ENCODE measurements around the gene NHLRC4.

The NHLRC4 gene

GRCh38 chr16:522320-523096 is 44.3 kb upstream of the NHLRC4 start:
- TF ChIP-seq CTCF (IDR thresholded peaks at IDR 0.05; ENCODE audit: insufficient read depth, low read depth, low read length, missing control alignments) = no peak
- DNase-seq (ENCODE audit: low read depth) = no peak
- no peak overlapping the region for H3K4me3 ChIP-seq (ENCODE audit: low read length)

- TF ChIP-seq CTCF (IDR thresholded peaks at IDR 0.05; ENCODE audit: insufficient read depth, low read depth, low read length, missing control alignments) = no peak
- no peak overlapping the region for H3K4me3 ChIP-seq (ENCODE audit: low read length)
These were observed 43.6 kb upstream of the NHLRC4 start for GRCh38 chr16:523097-523741.

DNA sequence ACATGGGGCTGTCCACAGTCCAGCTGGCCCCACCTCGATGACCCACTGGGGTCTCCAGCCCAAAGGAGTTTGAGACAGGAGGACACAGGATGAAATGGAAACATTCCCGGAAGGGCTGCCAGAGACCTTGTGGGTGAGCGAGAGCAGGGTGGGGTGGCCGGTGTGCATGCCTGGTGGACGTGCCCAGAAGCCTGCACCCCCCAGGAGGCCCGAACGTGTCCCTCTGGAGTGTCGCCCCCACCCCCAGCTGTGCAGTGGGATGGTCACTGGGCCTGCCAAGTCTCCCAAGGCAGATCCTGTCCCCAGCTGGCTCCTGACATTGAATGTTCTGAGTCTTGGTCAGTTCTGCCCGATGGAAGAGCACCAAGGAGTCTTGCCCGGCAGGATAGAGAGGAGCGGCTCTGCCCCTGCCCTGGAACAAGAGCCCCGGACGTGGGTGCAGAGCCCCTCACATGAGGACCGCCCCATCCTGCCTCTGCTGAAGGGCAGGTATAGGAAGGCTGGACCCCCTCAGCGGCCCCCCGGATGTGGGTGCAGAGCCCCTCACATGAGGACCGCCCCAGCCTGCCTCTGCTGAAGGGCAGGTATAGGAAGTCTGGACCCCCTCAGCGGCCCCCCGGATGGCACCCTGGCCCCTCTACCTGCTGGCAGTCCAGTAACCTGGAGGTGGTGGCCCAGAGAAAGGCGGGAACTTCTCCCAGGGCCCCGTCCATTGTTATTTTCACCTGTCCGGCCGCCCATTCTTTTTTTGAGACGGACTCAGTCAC is 42.3 kb upstream of the NHLRC4 start:
- DNase-seq (ENCODE audit: low read depth) = no peak
- H3K4me3 ChIP-seq (ENCODE audit: low read length) = no peak overlapping the region
- no peak for TF ChIP-seq CTCF (IDR thresholded peaks at IDR 0.05; ENCODE audit: insufficient read depth, low read depth, low read length, missing control alignments)

More at GRCh38 chr16:523097-523741, 43.6 kb upstream of the NHLRC4 start:
- no peak for DNase-seq (ENCODE audit: low read depth)

- no peak overlapping the region for H3K4me3 ChIP-seq (ENCODE audit: low read length)
- no peak for TF ChIP-seq CTCF (IDR thresholded peaks at IDR 0.05; ENCODE audit: insufficient read depth, low read depth, low read length, missing control alignments)
- no peak for DNase-seq (ENCODE audit: low read depth)
These were observed 41.7 kb upstream of the NHLRC4 start for GRCh38 chr16:525123-525519.

DNA sequence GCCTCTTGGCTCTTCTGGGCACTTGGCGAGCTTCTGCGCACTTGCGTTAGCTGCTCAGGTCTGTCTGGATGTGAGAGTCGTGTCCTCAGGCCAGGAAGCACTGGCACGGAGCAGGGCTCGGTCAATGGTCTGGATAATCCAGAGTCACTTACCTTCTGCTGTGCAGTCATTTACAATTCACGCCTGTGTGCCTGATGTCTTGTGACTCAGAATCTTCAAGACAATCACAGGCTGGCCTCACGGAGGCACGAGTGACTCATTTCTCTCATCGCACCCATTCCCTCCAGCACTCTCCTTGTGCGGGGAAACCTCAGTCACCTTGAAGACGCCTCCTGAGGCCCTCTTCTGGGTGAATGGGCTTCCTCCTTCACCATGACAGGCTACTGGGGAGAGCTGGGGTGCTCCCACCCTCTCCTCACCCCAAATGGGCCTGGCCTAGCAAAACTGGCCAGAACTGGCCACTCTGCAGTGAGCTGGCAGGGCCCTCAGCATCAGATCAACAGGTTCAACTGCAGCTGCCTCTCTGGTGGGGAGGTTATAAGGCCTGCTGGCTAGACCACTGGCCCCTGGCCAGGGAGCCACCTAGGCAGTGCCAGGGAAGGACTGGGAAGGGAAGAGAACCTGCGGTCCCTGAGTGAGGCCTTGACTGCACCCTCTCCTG is 41.2 kb upstream of the NHLRC4 start:
- peak; percentile 95 for DNase-seq (ENCODE audit: low read depth)
- H3K4me3 ChIP-seq (ENCODE audit: low read length) = peak overlapping the region; percentile 74
- TF ChIP-seq CTCF (IDR thresholded peaks at IDR 0.05; ENCODE audit: insufficient read depth, low read depth, low read length, missing control alignments) = no peak

DNA sequence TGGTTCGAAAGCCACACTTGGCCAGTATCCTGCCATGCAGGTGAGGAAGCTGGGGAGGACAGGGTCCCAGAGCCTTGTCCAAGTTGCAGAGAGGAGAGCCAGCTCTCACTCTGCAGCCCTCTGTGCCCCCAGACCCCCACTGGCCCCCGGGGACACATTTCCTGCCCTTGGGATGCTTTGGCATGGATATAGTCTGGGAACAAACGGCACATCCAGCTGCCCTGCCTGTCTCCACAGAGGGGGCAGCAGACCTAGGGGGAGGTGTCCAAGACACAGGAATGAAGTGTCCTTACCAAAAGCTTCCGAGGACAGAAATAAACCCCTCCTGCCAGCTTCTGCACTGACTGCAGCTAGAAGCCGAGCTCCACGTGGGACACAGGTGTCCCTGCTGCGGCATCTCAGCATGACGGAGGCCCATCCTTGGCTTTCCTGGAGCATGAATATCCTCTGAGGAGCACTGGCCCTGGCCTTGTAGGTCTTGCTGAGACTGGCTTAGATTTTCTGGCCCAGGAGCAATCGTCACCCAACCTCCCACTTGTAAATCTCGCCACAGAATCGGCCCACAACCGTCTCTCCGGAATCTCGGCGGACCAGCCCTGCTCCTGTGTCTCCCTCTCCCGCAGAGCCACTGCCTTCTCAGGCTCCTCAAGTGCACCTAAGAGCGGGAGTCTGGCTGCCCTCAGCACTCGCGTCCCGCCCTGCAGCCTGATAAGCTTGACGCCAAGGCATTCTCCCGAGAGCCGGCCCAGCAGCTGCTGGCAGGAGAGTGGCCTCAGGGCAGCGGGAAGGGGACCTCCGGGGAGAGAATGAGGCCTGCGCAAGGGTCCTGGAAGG is 40.4 kb upstream of the NHLRC4 start:
- peak; percentile 0 for TF ChIP-seq CTCF (IDR thresholded peaks at IDR 0.05; ENCODE audit: insufficient read depth, low read depth, low read length, missing control alignments)
- peak; percentile 42 for DNase-seq (ENCODE audit: low read depth)
- H3K4me3 ChIP-seq (ENCODE audit: low read length) = peak overlapping the region; percentile 74
